B cell (primary cell): ENCODE data around the gene KAZN.

Experiments
- CTCF ChIP-seq: fragments of 200-600 bp; IDR thresholded peaks from one replicate; pipeline ENCODE4 v1.8.0; 2022; ENCODE audit warnings: antibody characterized with exemption, mild to moderate bottlenecking
- EZH2 ChIP-seq: IDR thresholded peaks from 2 replicates; pipeline ENCODE4 v1.6.1; 2012; ENCODE audit warnings: borderline replicate concordance, low read depth, mild to moderate bottlenecking, moderate library complexity, low read length; ENCODE audit not compliant: insufficient read depth, poor library complexity, severe bottlenecking

- TF ChIP-seq CTCF: no peak
- TF ChIP-seq EZH2: no peak
These were observed 349.7 kb downstream of the KAZN start for GRCh38 chr1:14948112-14948652.
